HCT116 (cell line): ENCODE measurements around the gene RAD50.

Experiments used
- CTCF ChIP-seq, 3 experiments: fragments of 200-600 bp in 1 of 3; sonication (generic) in 1 of 3; IDR thresholded peaks in 2 of 3; conservative IDR thresholded peaks in 1 of 3; 2 replicates each; pipeline ENCODE4 v1.5.1; 2012 to 2017; ENCODE audit warnings: low read depth in 2 of 3, low read length in 2 of 3, antibody characterized with exemption in 1 of 3, borderline replicate concordance in 1 of 3, control low read depth in 1 of 3, mild to moderate bottlenecking in 1 of 3, mixed read lengths in 1 of 3, mixed run types in 1 of 3, moderate library complexity in 1 of 3; ENCODE audit not compliant: insufficient read depth in 1 of 3
- POLR2A ChIP-seq: IDR thresholded peaks from 2 replicates; pipeline ENCODE4 v1.7.0; 2011; ENCODE audit warnings: borderline replicate concordance; ENCODE audit not compliant: insufficient read depth, insufficient read length; ENCODE audit errors: extremely low read depth
- REST ChIP-seq: IDR thresholded peaks from 2 replicates; pipeline ENCODE4 v1.6.1; 2012; ENCODE audit warnings: low read depth

- TF ChIP-seq CTCF (IDR thresholded peaks at IDR 0.05 in 2 of 3, conservative IDR thresholded peaks at IDR 0.05 in 1 of 3; ENCODE audit: borderline replicate concordance in 1 of 3, insufficient read depth in 1 of 3, low read depth in 2 of 3, low read length in 2 of 3) (no peak), POLR2A (no peak), REST (no peak)
Observed at GRCh38 chr5:132539716-132540115, 17.1 kb upstream of the RAD50 start.
